GM12878 (cell line): ENCODE data around the gene ZNF573. TPM values are rescaled to one million over a fixed set of nuclear protein-coding genes. Genes with fewer than 3 reads are reported as not detected.

Experiments used
- ATF3 ChIP-seq: IDR thresholded peaks from 2 replicates; pipeline ENCODE4 v1.6.1; 2011; ENCODE audit warnings: low read depth, mild to moderate bottlenecking, low read length, moderate library complexity, borderline replicate concordance; ENCODE audit errors: extremely low read depth
- CEBPB ChIP-seq, 2 experiments: fragments of 150-350 bp in 1 of 2; IDR thresholded peaks; 2 replicates each; pipeline ENCODE4 v1.6.1; 2012 to 2014; ENCODE audit warnings: low read depth in 2 of 2, low read length in 2 of 2, borderline replicate concordance in 1 of 2, inconsistent platforms in 1 of 2
- CHD4 ChIP-seq: fragments of 200-600 bp; sonication (generic); IDR thresholded peaks from 2 replicates; pipeline ENCODE4 v1.6.1; 2016; ENCODE audit warnings: mild to moderate bottlenecking
- CREB1 ChIP-seq: IDR thresholded peaks from 2 replicates; pipeline ENCODE4 v1.6.1; 2012; ENCODE audit warnings: low read depth, mild to moderate bottlenecking, inconsistent platforms
- EP300 ChIP-seq, 2 experiments: fragments of 150-350 bp in 1 of 2; IDR thresholded peaks; 2 replicates each; pipeline ENCODE4 v1.6.1; 2011 to 2012; ENCODE audit warnings: low read depth in 2 of 2, low read length in 2 of 2, borderline replicate concordance in 1 of 2, improper control_type of control experiment in 1 of 2, inconsistent platforms in 1 of 2; ENCODE audit not compliant: control insufficient read depth in 1 of 2
- FOXM1 ChIP-seq: IDR thresholded peaks from 2 replicates; pipeline ENCODE4 v1.6.1; 2012; ENCODE audit warnings: low read depth, mild to moderate bottlenecking, inconsistent platforms, low read length, moderate library complexity
- IKZF2 ChIP-seq, 2 experiments: fragments of 450-650 bp; IDR thresholded peaks; 2 replicates each; pipeline ENCODE4 v1.6.1; 2017; ENCODE audit warnings: mild to moderate bottlenecking in 2 of 2, moderate library complexity in 2 of 2
- JUNB ChIP-seq: IDR thresholded peaks from 2 replicates; pipeline ENCODE4 v1.6.1; 2016; ENCODE audit warnings: antibody characterized with exemption, mild to moderate bottlenecking
- MAX ChIP-seq: IDR thresholded peaks from 2 replicates; pipeline ENCODE4 v1.6.1; 2012; ENCODE audit warnings: low read depth, low read length, improper control_type of control experiment
- NBN ChIP-seq: fragments of 450-650 bp; IDR thresholded peaks from 2 replicates; pipeline ENCODE4 v1.6.1; 2016
- NFXL1 ChIP-seq: fragments of 450-650 bp; IDR thresholded peaks from 2 replicates; pipeline ENCODE4 v1.6.1; 2017; ENCODE audit warnings: antibody characterized with exemption, mild to moderate bottlenecking, borderline replicate concordance
- PAX5 ChIP-seq: IDR thresholded peaks from 2 replicates; pipeline ENCODE4 v1.6.1; 2011; ENCODE audit warnings: low read depth, low read length, borderline replicate concordance
- POLR2AphosphoS2 ChIP-seq: IDR thresholded peaks from 2 replicates; pipeline ENCODE4 v1.6.1; 2011; ENCODE audit warnings: low read depth, mild to moderate bottlenecking, low read length, improper control_type of control experiment, moderate library complexity
- POLR2AphosphoS5 ChIP-seq: IDR thresholded peaks from 2 replicates; pipeline ENCODE4 v1.6.1; 2011; ENCODE audit warnings: mild to moderate bottlenecking, low read length, inconsistent platforms
- POU2F2 ChIP-seq: IDR thresholded peaks from 3 replicates; pipeline ENCODE4 v1.6.1; 2011; ENCODE audit warnings: low read depth, mild to moderate bottlenecking, low read length, borderline replicate concordance
- RAD51 ChIP-seq: fragments of 450-650 bp; IDR thresholded peaks from 2 replicates; pipeline ENCODE4 v1.6.1; 2016; ENCODE audit warnings: moderate library complexity, mild to moderate bottlenecking, inconsistent platforms
- RB1 ChIP-seq: fragments of 450-650 bp; formaldehyde crosslinking; IDR thresholded peaks from 2 replicates; pipeline ENCODE4 v1.6.1; 2017; ENCODE audit warnings: mild to moderate bottlenecking, borderline replicate concordance
- RUNX3 ChIP-seq: IDR thresholded peaks from 2 replicates; pipeline ENCODE4 v1.6.1; 2012; ENCODE audit warnings: low read length, inconsistent platforms
- SMARCA5 ChIP-seq: fragments of 450-650 bp; IDR thresholded peaks from 2 replicates; pipeline ENCODE4 v1.6.1; 2017; ENCODE audit warnings: mild to moderate bottlenecking
- SUZ12 ChIP-seq: fragments of 200-600 bp; sonication (generic); IDR thresholded peaks from one replicate; pipeline ENCODE4 v1.6.1; 2018; ENCODE audit warnings: antibody characterized with exemption, mild to moderate bottlenecking; ENCODE audit not compliant: unreplicated experiment
- TCF7 ChIP-seq: IDR thresholded peaks from 2 replicates; pipeline ENCODE4 v1.6.1; 2014; ENCODE audit warnings: antibody characterized with exemption, borderline replicate concordance
- YY1 ChIP-seq: IDR thresholded peaks from 2 replicates; pipeline ENCODE4 v1.6.1; 2011; ENCODE audit warnings: low read depth, mild to moderate bottlenecking, low read length
- ZBTB11 ChIP-seq: fragments of 450-650 bp; formaldehyde crosslinking; IDR thresholded peaks from 2 replicates; pipeline ENCODE4 v1.5.0; 2022; ENCODE audit warnings: mild to moderate bottlenecking, missing genetic modification characterization
- ZNF207 ChIP-seq: fragments of 450-650 bp; IDR thresholded peaks from 2 replicates; pipeline ENCODE4 v1.6.1; 2014; ENCODE audit warnings: antibody characterized with exemption, mild to moderate bottlenecking, borderline replicate concordance
- ZNF217 ChIP-seq: fragments of 450-650 bp; IDR thresholded peaks from 2 replicates; pipeline ENCODE4 v1.6.1; 2017; ENCODE audit warnings: antibody characterized with exemption, mild to moderate bottlenecking
- ZNF384 ChIP-seq: IDR thresholded peaks from 2 replicates; pipeline ENCODE4 v1.6.1; 2012; ENCODE audit warnings: low read depth, mild to moderate bottlenecking, low read length, improper control_type of control experiment, borderline replicate concordance
- polyA plus RNA-seq, 11 experiments: library from polyadenylated mRNA; depleted of rRNA in 4 of 11; unstranded in 6 of 11; stranded (reverse) in 5 of 11; fragments of >200 nt; fragmentation: Nextera tagmentation in 4 of 11; fragmentation: Illumina TruSeq in 1 of 11; extraction: Ambion mirVana in 4 of 11; extraction: Trizol in 1 of 11; gene quantifications; 1 replicate in 1 of 11; 2 replicates in 10 of 11; pipeline versions ENCODE4 v1.2.1 to v1.2.3, GENCODE V29; 2011 to 2016; ENCODE audit warnings: inconsistent platforms in 2 of 11, missing spikeins in 2 of 11, low read depth in 1 of 11
- total RNA-seq, 4 experiments: library from RNA; depleted of rRNA in 3 of 4; stranded (reverse); fragments of >200 nt in 3 of 4; fragmentation: Illumina TruSeq in 1 of 4; extraction: Trizol in 1 of 4; gene quantifications; 2 replicates each; pipeline versions ENCODE4 v1.2.1 to v1.2.3, GENCODE V29; 2013 to 2021
- TF ChIP-seq, protein P1 (sequence below): IDR thresholded peaks from 2 replicates; pipeline ENCODE4 v1.6.1; 2011; ENCODE audit warnings: mild to moderate bottlenecking, low read depth, low read length, moderate library complexity; ENCODE audit not compliant: insufficient replicate concordance

The ZNF573 gene
- total and polyA plus RNA-seq, 10 of the 15 experiments (the other 5 are each of a cell fraction or from before 2014, with no cell fraction given) = 0.38 to 5.5 (median 2.4) TPM

DNA sequence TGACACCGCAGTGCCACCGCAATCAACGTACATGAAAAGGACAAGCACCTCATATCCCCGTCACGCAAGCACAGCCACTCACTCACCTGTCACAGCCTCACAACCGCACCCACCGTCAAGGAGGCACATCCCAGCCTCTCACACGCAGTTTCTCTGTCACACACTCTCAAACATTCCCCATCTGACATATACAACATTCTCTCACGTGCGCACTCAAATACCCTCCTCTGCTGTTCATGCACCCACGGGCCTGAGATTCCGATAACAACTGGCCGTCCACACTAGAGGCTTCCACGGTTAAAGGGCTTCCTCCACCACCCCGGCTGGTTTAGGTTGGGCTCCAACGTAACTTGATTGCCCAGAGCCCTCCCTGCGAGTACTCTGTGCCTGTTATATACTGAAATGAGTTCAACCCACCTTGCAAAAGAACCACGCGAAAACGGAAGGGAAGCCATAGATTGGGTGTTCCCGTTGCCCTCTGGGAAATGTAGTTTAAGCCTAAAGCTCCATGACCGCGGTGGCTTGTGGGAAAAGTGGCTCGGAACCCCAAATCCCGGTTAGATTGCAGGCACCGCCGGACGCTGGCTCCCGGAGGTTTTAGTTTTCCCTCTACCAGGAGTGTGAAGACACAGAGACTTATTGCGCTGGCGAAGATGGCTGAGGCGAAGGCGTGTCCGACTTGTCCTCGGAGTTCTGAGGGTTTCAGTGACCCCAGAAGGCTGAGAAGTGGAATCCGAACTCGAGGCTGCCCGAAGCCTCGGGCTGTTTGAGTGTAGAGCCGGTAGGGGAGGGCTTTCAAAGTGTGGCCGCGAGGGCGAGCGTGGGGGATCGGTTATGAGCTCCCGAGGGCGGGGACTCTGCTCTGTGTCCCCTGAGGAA, at the start of gene ZNF573 (continued):
- TF ChIP-seq, protein P1, sequence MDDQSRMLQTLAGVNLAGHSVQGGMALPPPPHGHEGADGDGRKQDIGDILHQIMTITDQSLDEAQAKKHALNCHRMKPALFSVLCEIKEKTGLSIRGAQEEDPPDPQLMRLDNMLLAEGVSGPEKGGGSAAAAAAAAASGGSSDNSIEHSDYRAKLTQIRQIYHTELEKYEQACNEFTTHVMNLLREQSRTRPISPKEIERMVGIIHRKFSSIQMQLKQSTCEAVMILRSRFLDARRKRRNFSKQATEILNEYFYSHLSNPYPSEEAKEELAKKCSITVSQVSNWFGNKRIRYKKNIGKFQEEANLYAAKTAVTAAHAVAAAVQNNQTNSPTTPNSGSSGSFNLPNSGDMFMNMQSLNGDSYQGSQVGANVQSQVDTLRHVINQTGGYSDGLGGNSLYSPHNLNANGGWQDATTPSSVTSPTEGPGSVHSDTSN = peak; percentile 61
- TF ChIP-seq CREB1 = peak; percentile 61; the same call in 1 of the 2 replicates
- peak; percentile 97 for TF ChIP-seq YY1
- peak; percentile 43 to 49; a peak in 2 of 4 replicates for TF ChIP-seq IKZF2 (IDR thresholded peaks at IDR 0.05)
- TF ChIP-seq NFXL1 = no peak
- no peak for TF ChIP-seq RB1
- no peak for TF ChIP-seq POLR2AphosphoS2
- TF ChIP-seq CEBPB (IDR thresholded peaks at IDR 0.05; ENCODE audit: borderline replicate concordance in 1 of 2, low read depth in 2 of 2, low read length in 2 of 2) = no peak
- no peak for TF ChIP-seq FOXM1
- TF ChIP-seq SMARCA5 = no peak
- no peak for TF ChIP-seq ATF3
- peak; percentile 62; the same call in 1 of the 2 replicates for TF ChIP-seq ZBTB11 (CRISPR knock-in tag)
- TF ChIP-seq ZNF207 = no peak
- TF ChIP-seq TCF7 = no peak
- TF ChIP-seq RAD51 = no peak
- peak in 1 of 2 experiments; percentile 49; a peak in 1 of 4 replicates for TF ChIP-seq EP300 (IDR thresholded peaks at IDR 0.05; ENCODE audit: borderline replicate concordance in 1 of 2, control insufficient read depth in 1 of 2, low read depth in 2 of 2, low read length in 2 of 2)
- no peak for TF ChIP-seq MAX
- TF ChIP-seq PAX5 = peak; percentile 82; the same call in 1 of the 2 replicates
- TF ChIP-seq ZNF217 = no peak
- TF ChIP-seq SUZ12 = no peak
- no peak for TF ChIP-seq JUNB
- no peak for TF ChIP-seq CHD4
- no peak for TF ChIP-seq ZNF384
- peak; percentile 64 for TF ChIP-seq POLR2AphosphoS5
- TF ChIP-seq RUNX3 = peak; percentile 80
- no peak; the same call in 1 of the 2 replicates for TF ChIP-seq NBN
- TF ChIP-seq POU2F2 = peak; percentile 38; the same call in 1 of the 3 replicates
